Hepatocyte (in vitro differentiated cells): Measurements from ENCODE around the gene CBY3. TPM values are rescaled to one million over a fixed set of nuclear protein-coding genes. Genes with fewer than 3 reads are reported as not detected.
A peak's percentile ranks its signal among the peaks of the same experiment; 100 is the strongest.

Source experiments
- DNase-seq: peaks from one replicate; pipeline ENCODE4 v3.0.0-alpha.2; 2016; ENCODE audit warnings: low spot score
- H2AFZ ChIP-seq: fragments of 200-600 bp; sonication (generic); 2 replicates; pipeline ENCODE4 v1.6.0; 2016; ENCODE audit warnings: antibody characterized with exemption, mild to moderate bottlenecking
- H3K27ac ChIP-seq: fragments of 200-600 bp; sonication (generic); 2 replicates; pipeline ENCODE4 v1.5.1; 2016; ENCODE audit warnings: mild to moderate bottlenecking
- H3K27me3 ChIP-seq: fragments of 200-600 bp; sonication (generic); 2 replicates; pipeline ENCODE4 v1.6.1; 2016
- H3K36me3 ChIP-seq: fragments of 200-600 bp; sonication (generic); replicated peaks from 2 replicates; pipeline ENCODE4 v1.5.1; 2016; ENCODE audit warnings: low read depth; ENCODE audit not compliant: insufficient read depth
- H3K4me1 ChIP-seq: fragments of 200-600 bp; sonication (generic); 2 replicates; pipeline ENCODE4 v1.5.1; 2016; ENCODE audit warnings: mild to moderate bottlenecking, moderate library complexity; ENCODE audit not compliant: insufficient read depth
- H3K4me2 ChIP-seq: fragments of 200-600 bp; sonication (generic); 2 replicates; pipeline ENCODE4 v1.6.0; 2016
- H3K4me3 ChIP-seq: fragments of 200-600 bp; sonication (generic); 2 replicates; pipeline ENCODE4 v1.5.1; 2016; ENCODE audit warnings: mild to moderate bottlenecking
- H3K79me2 ChIP-seq: fragments of 200-600 bp; sonication (generic); 2 replicates; pipeline ENCODE4 v1.6.0; 2017; ENCODE audit warnings: mild to moderate bottlenecking
- H3K9me2 ChIP-seq: fragments of 200-600 bp; sonication (generic); replicated peaks from 2 replicates; pipeline ENCODE4 v1.6.0; 2017; ENCODE audit warnings: mild to moderate bottlenecking; ENCODE audit not compliant: insufficient read depth
- H3K9me3 ChIP-seq: fragments of 200-600 bp; sonication (generic); 2 replicates; pipeline ENCODE4 v1.5.1; 2016; ENCODE audit warnings: low read depth, mild to moderate bottlenecking
- H4K20me1 ChIP-seq: fragments of 200-600 bp; sonication (generic); 2 replicates; pipeline ENCODE4 v1.6.0; 2016; ENCODE audit warnings: mild to moderate bottlenecking; ENCODE audit not compliant: insufficient read depth, poor library complexity, severe bottlenecking
- EZH2 ChIP-seq: fragments of 200-600 bp; sonication (generic); IDR thresholded peaks from 2 replicates; pipeline ENCODE4 v1.6.1; 2016; ENCODE audit warnings: antibody characterized with exemption, mild to moderate bottlenecking, borderline replicate concordance
- EZH2phosphoT487 ChIP-seq: fragments of 200-600 bp; sonication (generic); IDR thresholded peaks from one replicate; pipeline ENCODE4 v1.6.1; 2018; ENCODE audit warnings: antibody characterized with exemption, mild to moderate bottlenecking, low read depth, moderate library complexity; ENCODE audit not compliant: unreplicated experiment, severe bottlenecking
- WGBS: methylation state at CpG from one replicate; pipeline ENCODE4 v1.1.6; 2016; ENCODE audit warnings: low lambda C conversion rate; ENCODE audit errors: missing lambda C conversion rate; 5-methylcytosine and 5-hydroxymethylcytosine counted together
- polyA plus RNA-seq: library from polyadenylated mRNA; unstranded; fragments of >200 nt; fragmentation: Nextera tagmentation; extraction: Ambion mirVana; gene quantifications from 2 replicates; pipeline ENCODE4 v1.2.1, GENCODE V29; 2016
- total RNA-seq: library from RNA; depleted of rRNA; stranded (reverse); fragments of >200 nt; gene quantifications from 2 replicates; pipeline ENCODE4 v1.2.3, GENCODE V29; 2014
- TF ChIP-seq, protein P1 (sequence below): fragments of 200-600 bp; sonication (generic); IDR thresholded peaks from 2 replicates; pipeline ENCODE4 v1.5.1; 2016; ENCODE audit warnings: antibody characterized with exemption, mild to moderate bottlenecking; ENCODE audit not compliant: poor library complexity

The CBY3 gene
- total and polyA plus RNA-seq, 2 experiments from 2014 or later: not detected

DNA sequence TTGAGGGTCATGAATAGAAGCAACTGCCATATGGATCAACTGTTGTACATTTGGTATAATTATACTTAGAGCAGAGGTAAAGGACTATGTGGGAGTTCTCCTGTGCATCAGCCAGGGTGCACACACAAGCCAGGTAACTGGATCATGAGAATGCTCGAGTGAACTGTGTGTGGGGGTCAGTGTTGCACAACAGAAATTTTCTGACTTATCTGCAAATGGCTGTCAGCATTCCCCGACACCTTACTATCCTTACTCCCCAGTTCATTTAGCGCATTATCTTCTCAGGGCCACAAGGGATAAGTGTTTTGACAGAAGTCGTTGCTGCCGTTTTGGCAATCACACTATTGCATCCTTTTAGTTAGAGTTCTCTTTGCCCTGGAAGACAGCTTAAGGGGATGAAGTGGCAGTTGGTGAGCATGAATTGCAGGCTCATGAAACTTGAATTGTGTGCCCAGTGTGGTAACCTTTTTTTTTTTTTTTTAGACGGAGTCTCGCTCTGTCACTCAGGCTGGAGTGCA lies 19.6 kb upstream of the CBY3 start:
- Histone ChIP-seq H3K4me1 (peaks cover 21% of the 10 kb centered on the region), H3K27ac (peak overlapping the region; percentile 97), H3K27me3 (no peaks in the 10 kb centered on the region), H4K20me1 (peaks cover 57% of the 10 kb centered on the region), H3K4me3 (peak overlapping the region; percentile 92), H3K36me3 (no peaks in the 10 kb centered on the region), H3K9me2 (no peaks in the 10 kb centered on the region), H3K79me2 (peaks cover 71% of the 10 kb centered on the region), H3K4me2 (peak overlapping the region; percentile 81), H2AFZ (no peak overlapping the region), H3K9me3 (no peaks in the 10 kb centered on the region)
- TF ChIP-seq, protein P1, sequence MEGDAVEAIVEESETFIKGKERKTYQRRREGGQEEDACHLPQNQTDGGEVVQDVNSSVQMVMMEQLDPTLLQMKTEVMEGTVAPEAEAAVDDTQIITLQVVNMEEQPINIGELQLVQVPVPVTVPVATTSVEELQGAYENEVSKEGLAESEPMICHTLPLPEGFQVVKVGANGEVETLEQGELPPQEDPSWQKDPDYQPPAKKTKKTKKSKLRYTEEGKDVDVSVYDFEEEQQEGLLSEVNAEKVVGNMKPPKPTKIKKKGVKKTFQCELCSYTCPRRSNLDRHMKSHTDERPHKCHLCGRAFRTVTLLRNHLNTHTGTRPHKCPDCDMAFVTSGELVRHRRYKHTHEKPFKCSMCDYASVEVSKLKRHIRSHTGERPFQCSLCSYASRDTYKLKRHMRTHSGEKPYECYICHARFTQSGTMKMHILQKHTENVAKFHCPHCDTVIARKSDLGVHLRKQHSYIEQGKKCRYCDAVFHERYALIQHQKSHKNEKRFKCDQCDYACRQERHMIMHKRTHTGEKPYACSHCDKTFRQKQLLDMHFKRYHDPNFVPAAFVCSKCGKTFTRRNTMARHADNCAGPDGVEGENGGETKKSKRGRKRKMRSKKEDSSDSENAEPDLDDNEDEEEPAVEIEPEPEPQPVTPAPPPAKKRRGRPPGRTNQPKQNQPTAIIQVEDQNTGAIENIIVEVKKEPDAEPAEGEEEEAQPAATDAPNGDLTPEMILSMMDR: no peak
- TF ChIP-seq EZH2phosphoT487 (no peak), EZH2 (no peak)
- DNase-seq: peak; percentile 61
- 55% methylated on average over 6 of the region's 7 CpGs for WGBS

DNA sequence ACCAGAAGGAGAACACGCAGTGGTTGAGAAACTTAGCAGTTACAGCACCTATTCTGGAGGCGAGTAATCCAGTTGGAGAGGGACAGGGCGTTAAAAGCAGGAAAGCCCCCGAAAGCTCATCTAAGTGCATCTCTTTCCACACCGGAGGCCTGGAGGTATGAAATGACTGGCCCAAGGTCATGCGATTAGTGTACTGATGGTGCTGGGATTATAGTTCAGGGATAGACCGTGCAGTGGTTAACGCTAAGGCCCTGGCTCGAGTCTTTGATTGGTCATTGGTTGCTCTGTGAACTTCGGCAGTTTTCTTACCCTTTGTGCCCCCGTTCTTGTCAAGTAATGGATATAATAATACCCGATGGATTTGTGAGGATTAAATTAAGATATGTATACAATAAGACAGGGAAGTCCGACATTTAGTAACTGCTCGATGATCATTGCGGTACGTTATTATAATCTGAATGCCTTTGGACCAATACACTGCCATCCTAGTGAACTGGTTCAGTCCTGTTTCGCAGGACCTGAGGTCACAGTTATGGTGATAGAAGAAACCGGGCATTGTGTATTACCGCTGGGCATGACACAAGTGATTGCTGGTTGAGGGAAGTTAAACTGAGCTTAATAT lies 18.9 kb upstream of the CBY3 start:
- H3K79me2 ChIP-seq: peaks cover 64% of the 10 kb centered on the region
- H3K9me2 ChIP-seq: no peaks in the 10 kb centered on the region
- no peaks in the 10 kb centered on the region for H3K27me3 ChIP-seq
- H3K36me3 ChIP-seq: no peaks in the 10 kb centered on the region
- 5% methylated on average over 19 of the region's 19 CpGs for WGBS
- peak overlapping the region; percentile 97 for H3K27ac ChIP-seq
- H3K9me3 ChIP-seq: no peaks in the 10 kb centered on the region
- peak overlapping the region; percentile 81 for H3K4me2 ChIP-seq
- TF ChIP-seq, protein P1: no peak
- TF ChIP-seq EZH2phosphoT487: no peak
- no peak for TF ChIP-seq EZH2
- H2AFZ ChIP-seq: no peak overlapping the region
- H4K20me1 ChIP-seq: peaks cover 49% of the 10 kb centered on the region
- H3K4me1 ChIP-seq: peaks cover 21% of the 10 kb centered on the region
- H3K4me3 ChIP-seq: peak overlapping the region; percentile 92
- peak; percentile 45 for DNase-seq

DNA sequence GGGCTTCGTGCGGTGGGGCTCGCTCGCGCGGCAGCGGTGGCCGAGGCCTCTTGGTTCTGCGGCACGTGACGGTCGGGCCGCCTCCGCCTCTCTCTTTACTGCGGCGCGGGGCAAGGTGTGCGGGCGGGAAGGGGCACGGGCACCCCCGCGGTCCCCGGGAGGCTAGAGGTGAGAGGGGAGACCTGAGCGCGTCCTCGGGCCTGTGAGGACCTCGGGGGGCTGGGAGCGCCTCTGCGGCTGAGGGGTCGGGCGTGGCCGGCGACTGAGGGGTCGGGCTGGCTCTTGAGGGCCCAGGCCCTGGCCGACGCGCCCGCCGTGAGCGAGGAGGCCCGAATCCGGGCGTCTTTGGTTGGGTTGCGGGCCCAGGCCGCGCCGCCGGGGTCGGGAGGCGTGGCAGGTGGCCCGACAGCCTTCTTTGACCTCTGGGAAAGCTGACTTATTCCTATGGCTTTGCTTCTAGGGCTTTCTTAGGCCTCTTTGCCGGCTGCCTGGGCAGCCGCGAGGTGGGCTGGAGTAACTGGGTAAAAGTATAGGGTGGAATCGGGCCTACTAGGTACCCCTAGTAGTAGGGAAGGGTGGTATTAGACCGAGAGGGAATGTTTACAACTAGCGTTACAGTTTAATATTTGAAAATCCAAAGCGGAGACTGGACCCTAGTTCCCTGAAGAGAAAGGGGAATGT lies 18.2 kb upstream of the CBY3 start, which contains the start of gene CANX:
Gene CANX, plus strand, starts transcription at position 33 of the 681 bp plus-strand sequence. CDS start 6,715 bp downstream, outside the sequence.
- Histone ChIP-seq H3K4me2 (peak within 1 kb of the TSS; percentile 81), H3K27ac (peak within 1 kb of the TSS; percentile 97), H3K9me3 (no peaks in the 10 kb centered on the region), H3K36me3 (no peaks in the 10 kb centered on the region), H3K4me1 (peaks cover 21% of the 10 kb centered on the region), H3K9me2 (no peaks in the 10 kb centered on the region), H3K79me2 (peaks cover 57% of the 10 kb centered on the region), H2AFZ (peak within 1 kb of the TSS; percentile 66), H3K4me3 (peak within 1 kb of the TSS; percentile 92), H3K27me3 (no peaks in the 10 kb centered on the region), H4K20me1 (peaks cover 43% of the 10 kb centered on the region)
- no peak for DNase-seq
- TF ChIP-seq EZH2 (no peak), EZH2phosphoT487 (no peak)
- TF ChIP-seq, protein P1: no peak
- 1% methylated on average over 32 of the region's 58 CpGs for WGBS
